ENCODE data around the gene PCBP3.
"Not testable (repeated sequence)": the region's sequence is repeated elsewhere in the genome, so short reads cannot be mapped to it uniquely, and the experiment has no call there.

PCBP3 gene

DNA sequence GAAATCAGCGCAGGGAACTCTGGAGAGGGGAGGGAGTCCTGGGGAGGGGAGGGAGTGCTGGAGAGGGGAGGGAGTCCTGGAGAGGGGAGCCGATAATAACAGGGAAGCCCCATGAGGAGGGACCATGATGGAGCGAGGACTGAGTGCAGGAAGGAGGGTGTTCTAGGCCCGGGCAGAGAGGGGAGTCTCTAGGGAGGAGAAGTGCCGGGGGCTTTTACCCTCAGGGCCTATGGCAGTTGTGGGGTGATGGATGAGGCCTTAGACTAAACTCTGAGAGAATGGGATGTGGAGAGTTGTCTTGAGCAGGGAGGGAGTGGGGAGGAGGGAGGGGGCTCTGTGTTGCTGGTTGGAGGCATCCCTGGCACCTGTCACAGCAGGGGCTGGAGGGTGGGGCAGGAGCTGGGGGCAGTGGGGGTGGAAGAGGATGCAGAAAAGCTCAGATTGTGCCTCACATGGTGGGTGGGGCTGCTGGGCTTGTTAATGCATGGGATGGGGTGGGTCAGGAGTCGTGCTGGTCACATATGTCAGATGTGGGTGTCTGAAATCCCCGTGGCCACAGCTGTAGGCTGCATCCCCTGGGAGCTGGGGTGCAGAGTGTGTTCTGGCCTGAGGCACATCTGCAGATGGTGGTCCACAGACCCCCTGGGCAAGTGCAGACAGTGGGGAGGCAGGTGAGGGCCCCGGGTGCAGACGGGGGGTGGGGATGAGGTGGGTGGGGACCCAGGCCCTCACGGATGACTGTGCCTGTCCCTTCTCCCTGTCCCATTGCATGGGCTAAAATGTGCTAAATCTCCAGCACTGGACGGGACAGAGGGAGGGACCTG, 249.6 kb downstream of the PCBP3 start:
- TF ChIP-seq, protein P1, sequence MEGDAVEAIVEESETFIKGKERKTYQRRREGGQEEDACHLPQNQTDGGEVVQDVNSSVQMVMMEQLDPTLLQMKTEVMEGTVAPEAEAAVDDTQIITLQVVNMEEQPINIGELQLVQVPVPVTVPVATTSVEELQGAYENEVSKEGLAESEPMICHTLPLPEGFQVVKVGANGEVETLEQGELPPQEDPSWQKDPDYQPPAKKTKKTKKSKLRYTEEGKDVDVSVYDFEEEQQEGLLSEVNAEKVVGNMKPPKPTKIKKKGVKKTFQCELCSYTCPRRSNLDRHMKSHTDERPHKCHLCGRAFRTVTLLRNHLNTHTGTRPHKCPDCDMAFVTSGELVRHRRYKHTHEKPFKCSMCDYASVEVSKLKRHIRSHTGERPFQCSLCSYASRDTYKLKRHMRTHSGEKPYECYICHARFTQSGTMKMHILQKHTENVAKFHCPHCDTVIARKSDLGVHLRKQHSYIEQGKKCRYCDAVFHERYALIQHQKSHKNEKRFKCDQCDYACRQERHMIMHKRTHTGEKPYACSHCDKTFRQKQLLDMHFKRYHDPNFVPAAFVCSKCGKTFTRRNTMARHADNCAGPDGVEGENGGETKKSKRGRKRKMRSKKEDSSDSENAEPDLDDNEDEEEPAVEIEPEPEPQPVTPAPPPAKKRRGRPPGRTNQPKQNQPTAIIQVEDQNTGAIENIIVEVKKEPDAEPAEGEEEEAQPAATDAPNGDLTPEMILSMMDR (IDR thresholded peaks at IDR 0.05; ENCODE audit: control extremely low read depth, extremely low read depth, low read depth, missing control alignments) = no peak
- CTCF ChIA-PET = interaction anchor here (2.7 kb wide), 1 partner anchor 13 kb away, joined by 8 read pairs; no protein-coding TSS in a partner anchor
- no peak for DNase-seq (ENCODE audit: extremely low spot score)
- POLR2A ChIA-PET = no interaction called here

DNA sequence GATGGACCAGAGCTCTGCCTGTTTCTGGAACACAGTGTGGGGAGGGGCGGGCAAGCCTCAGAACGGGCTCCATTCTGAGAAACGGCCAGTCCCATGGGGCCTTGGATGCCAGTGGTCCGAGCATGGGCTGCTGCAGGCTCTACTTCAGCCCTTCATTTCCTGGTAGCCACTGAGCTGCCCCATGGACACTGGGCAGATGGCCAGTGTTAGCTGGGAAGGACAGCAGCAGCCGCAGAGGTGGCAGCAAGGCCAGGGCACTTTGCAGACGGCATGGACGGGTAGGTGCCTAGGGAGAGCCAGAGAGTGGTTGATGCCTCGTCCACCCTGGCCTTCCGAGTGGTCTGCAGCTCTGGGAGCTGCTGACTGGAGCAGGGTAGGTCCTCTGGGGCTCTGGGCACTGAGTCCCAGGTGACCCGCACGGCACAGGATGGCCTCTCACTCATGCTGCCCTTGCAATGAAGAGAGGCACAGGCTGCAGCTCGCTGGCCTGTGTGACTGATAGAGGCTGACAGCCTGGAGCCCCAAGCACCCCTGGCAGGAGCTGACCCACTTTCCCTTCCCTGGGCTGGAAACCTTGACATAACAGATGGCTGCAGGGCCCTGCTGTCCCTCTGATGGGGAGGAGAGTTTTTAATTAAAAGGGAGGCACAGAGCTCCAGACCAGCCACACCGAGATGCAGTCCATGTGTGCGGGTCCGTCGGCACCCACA, 250.4 kb downstream of the PCBP3 start:
- POLR2A ChIA-PET = no interaction called here
- TF ChIP-seq, protein P1 (IDR thresholded peaks at IDR 0.05; ENCODE audit: control extremely low read depth, extremely low read depth, low read depth, missing control alignments) = no peak
- DNase-seq (ENCODE audit: extremely low spot score) = no peak
- CTCF ChIA-PET = interaction anchor here (2.7 kb wide), 1 partner anchor 14 kb away, joined by 8 read pairs; no protein-coding TSS in a partner anchor

DNA sequence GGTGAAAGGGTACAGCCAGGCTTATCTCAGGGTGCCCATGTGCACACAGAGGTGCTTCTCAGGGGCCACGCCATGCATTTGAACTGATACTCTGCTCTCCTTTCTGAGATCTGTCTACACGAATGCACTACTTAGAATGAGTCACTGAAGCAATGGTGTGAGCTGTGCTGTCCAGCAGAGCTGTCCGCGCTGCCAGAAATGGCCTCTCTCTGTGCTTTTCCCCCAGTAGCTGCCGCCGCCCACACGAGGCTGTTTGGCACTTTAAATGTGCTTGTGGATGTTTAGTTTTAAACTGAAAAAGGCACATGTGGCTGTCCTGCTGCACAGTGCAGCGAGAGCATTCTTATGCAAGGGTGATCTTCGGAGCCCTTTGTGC, 250.9 kb downstream of the PCBP3 start:
- TF ChIP-seq, protein P1 (IDR thresholded peaks at IDR 0.05; ENCODE audit: control extremely low read depth, extremely low read depth, low read depth, missing control alignments) = no peak
- POLR2A ChIA-PET = no interaction called here
- CTCF ChIA-PET = no interaction called here
- DNase-seq (ENCODE audit: extremely low spot score) = no peak

DNA sequence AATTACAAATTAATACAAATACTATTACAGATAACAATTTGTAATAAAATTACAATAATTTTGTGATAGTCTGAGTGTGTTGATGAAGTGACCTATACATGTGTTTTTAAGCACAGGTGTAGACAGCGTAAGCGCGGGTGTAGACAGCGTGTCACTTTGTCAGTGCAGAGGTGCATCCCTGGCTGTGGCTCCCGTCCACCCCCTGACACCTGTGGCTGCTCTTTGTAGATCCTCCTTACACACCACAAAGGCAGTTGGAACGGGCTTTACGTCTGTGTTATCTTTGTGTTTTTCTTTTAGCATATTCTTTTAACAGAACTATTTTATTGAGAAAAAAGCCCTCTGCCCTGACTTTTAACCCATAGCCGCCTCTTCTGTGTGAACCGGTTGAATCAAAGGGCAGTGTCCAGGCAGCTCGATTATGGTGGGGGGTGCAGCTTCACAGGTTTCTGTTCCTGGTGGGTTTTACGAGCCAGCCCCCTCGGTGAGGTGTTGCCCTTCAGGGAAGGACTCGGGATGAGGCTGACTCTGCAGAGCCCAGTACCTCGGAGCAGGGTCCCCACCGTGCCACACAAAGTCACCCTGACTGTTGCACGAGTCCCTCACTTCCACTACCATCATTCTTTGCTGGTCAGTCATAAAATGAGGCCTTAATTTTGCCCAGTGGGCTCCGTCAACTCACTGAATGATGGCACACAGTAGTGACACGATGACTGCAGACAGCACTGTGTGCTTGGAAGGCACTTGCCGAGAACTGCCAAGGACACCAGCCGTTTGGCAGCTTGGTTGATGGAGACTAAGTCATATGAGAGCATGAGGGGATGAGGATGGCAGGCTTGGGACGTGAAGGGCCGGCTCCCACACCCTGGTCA, 251.6 kb downstream of the PCBP3 start:
- DNase-seq (ENCODE audit: extremely low spot score) = no peak
- ChIA-PET CTCF (no interaction called here), POLR2A (no interaction called here)
- TF ChIP-seq, protein P1 (IDR thresholded peaks at IDR 0.05; ENCODE audit: control extremely low read depth, extremely low read depth, low read depth, missing control alignments) = no peak

DNA sequence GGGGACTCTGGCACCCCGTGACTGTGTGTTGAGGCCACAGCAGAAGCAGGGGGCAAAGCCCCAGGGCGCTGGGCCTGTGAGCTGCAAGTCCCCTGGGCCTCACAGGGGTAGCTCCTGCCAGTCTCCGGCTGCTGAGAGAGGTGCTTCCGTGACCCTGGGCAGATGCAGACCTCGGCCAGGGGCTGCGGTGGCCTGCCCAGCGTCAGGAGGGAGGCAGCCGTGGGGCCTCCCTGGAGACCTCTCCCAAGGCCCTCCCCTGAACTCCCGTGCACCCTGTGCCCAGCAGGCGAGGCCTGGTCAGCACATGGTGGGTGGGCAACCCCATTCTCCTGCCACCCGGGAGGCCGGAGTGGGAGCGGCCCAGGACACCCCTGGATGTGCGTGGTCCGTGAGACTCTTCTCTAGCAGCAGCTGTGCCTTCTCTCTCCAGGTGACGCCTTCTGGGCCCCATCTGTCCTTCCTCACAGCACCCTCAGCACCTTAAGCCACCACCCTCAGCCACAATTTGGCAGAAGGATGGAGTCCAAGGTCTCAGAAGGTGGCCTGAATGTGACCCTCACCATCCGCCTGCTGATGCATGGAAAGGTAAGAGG, 252.3 kb downstream of the PCBP3 start:
- TF ChIP-seq, protein P1 (IDR thresholded peaks at IDR 0.05; ENCODE audit: control extremely low read depth, extremely low read depth, low read depth, missing control alignments) = no peak
- POLR2A ChIA-PET = no interaction called here
- no peak for DNase-seq (ENCODE audit: extremely low spot score)
- CTCF ChIA-PET = no interaction called here

DNA sequence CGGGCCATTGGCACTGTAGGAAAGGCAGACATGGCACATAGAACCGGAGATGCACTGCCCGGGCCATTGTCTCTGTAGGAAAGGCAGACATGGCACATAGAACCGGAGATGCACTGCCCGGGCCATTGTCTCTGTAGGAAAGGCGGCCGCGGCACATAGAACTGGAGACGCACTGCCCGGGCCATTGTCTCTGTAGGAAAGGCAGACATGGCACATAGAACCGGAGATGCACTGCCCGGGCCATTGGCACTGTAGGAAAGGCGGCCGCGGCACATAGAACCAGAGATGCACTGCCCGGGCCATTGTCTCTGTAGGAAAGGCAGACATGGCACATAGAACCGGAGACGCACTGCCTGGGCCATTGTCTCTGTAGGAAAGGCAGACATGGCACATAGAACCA, 252.9 kb downstream of the PCBP3 start:
- CTCF ChIA-PET; DNase-seq (ENCODE audit: extremely low spot score); POLR2A ChIA-PET: not testable (repeated sequence)
